ENCODE results near the gene GPATCH2. TPM values are rescaled to one million over a fixed set of nuclear protein-coding genes. Genes with fewer than 3 reads are reported as not detected.

Gene GPATCH2
- total RNA-seq, 2 experiments from 2014 or later = 9.2 to 9.6 TPM

GRCh38 chr1:217462159-217462558, 168.7 kb downstream of the GPATCH2 start:
- Histone ChIP-seq H3K4me1 (ENCODE audit: insufficient read depth, low read length) (no peaks in the 10 kb centered on the region), H3K9me3 (ENCODE audit: control insufficient read depth in 1 of 2, insufficient read depth in 1 of 2, low read length in 2 of 2) (peaks cover 4% of the 10 kb centered on the region in 2 experiments), H3K27me3 (ENCODE audit: control insufficient read depth in 1 of 2, insufficient read depth in 2 of 2, low read length in 2 of 2) (no peaks in the 10 kb centered on the region), H3K36me3 (ENCODE audit: insufficient read depth, low read length) (no peaks in the 10 kb centered on the region), H3K4me3 (ENCODE audit: low read length) (no peak overlapping the region), H3K27ac (ENCODE audit: low read depth in 1 of 2, low read length in 2 of 2) (no peak overlapping the region)
- TF ChIP-seq CTCF (IDR thresholded peaks at IDR 0.05) = no peak
- ATAC-seq (ENCODE audit: poor library complexity) (no peak), DNase-seq (no peak)
- intact Hi-C loops (cut with DNase I, micrococcal nuclease) = no loop called here
- CTCF ChIA-PET = no interaction called here
- peaks cover 5% of the 10 kb centered on the region for H3K9me3 Mint-ChIP-seq
- no peaks in the 10 kb centered on the region for H3K27me3 Mint-ChIP-seq
- POLR2A ChIA-PET = no interaction called here
- no peaks in the 10 kb centered on the region for H3K4me1 Mint-ChIP-seq (ENCODE audit: low read depth)
- peaks cover 30% of the 10 kb centered on the region for H3K36me3 Mint-ChIP-seq (ENCODE audit: low read depth)
- H3K4me3 Mint-ChIP-seq = no peak overlapping the region
- no peak overlapping the region for H3K27ac Mint-ChIP-seq

GRCh38 chr1:217457016-217457415, 173.9 kb downstream of the GPATCH2 start:
- Mint-ChIP-seq H3K9me3 (no peaks in the 10 kb centered on the region), H3K4me1 (ENCODE audit: low read depth) (no peaks in the 10 kb centered on the region), H3K27me3 (no peaks in the 10 kb centered on the region), H3K27ac (no peak overlapping the region), H3K36me3 (ENCODE audit: low read depth) (peaks cover 17% of the 10 kb centered on the region), H3K4me3 (no peak overlapping the region)
- no peak for TF ChIP-seq CTCF (IDR thresholded peaks at IDR 0.05)
- ATAC-seq (ENCODE audit: poor library complexity) (no peak), DNase-seq (no peak)
- intact Hi-C loops (cut with DNase I, micrococcal nuclease) = no loop called here
- H3K9me3 ChIP-seq (ENCODE audit: control insufficient read depth in 1 of 2, insufficient read depth in 1 of 2, low read length in 2 of 2) = no peaks in the 10 kb centered on the region
- H3K27me3 ChIP-seq (ENCODE audit: control insufficient read depth in 1 of 2, insufficient read depth in 2 of 2, low read length in 2 of 2) = no peaks in the 10 kb centered on the region
- ChIA-PET CTCF (no interaction called here), POLR2A (no interaction called here)
- H3K4me1 ChIP-seq (ENCODE audit: insufficient read depth, low read length) = no peaks in the 10 kb centered on the region
- no peak overlapping the region for H3K27ac ChIP-seq (ENCODE audit: low read depth in 1 of 2, low read length in 2 of 2)
- H3K4me3 ChIP-seq (ENCODE audit: low read length) = no peak overlapping the region
- H3K36me3 ChIP-seq (ENCODE audit: insufficient read depth, low read length) = no peaks in the 10 kb centered on the region

- Histone ChIP-seq H3K36me3 (ENCODE audit: insufficient read depth, low read length) (no peaks in the 10 kb centered on the region), H3K9me3 (ENCODE audit: control insufficient read depth in 1 of 2, insufficient read depth in 1 of 2, low read length in 2 of 2) (no peaks in the 10 kb centered on the region), H3K4me1 (ENCODE audit: insufficient read depth, low read length) (no peaks in the 10 kb centered on the region), H3K4me3 (ENCODE audit: low read length) (no peak overlapping the region), H3K27ac (ENCODE audit: low read depth in 1 of 2, low read length in 2 of 2) (no peak overlapping the region), H3K27me3 (ENCODE audit: control insufficient read depth in 1 of 2, insufficient read depth in 2 of 2, low read length in 2 of 2) (no peaks in the 10 kb centered on the region)
- ChIA-PET POLR2A (no interaction called here), CTCF (no interaction called here)
- Mint-ChIP-seq H3K4me1 (ENCODE audit: low read depth) (no peaks in the 10 kb centered on the region), H3K36me3 (ENCODE audit: low read depth) (peaks cover 23% of the 10 kb centered on the region), H3K4me3 (no peak overlapping the region), H3K27me3 (no peaks in the 10 kb centered on the region), H3K9me3 (no peaks in the 10 kb centered on the region), H3K27ac (no peak overlapping the region)
- no peak for DNase-seq
- TF ChIP-seq CTCF (IDR thresholded peaks at IDR 0.05) = no peak
- intact Hi-C loops (cut with DNase I, micrococcal nuclease) = no loop called here
- ATAC-seq (ENCODE audit: poor library complexity) = no peak
Observed at GRCh38 chr1:217456261-217456660, 174.6 kb downstream of the GPATCH2 start.
